Panc1 (cell line): ENCODE results near the gene DGAT2. TPM values are rescaled to one million over a fixed set of nuclear protein-coding genes. Genes with fewer than 3 reads are reported as not detected.

Experiments used
- ATAC-seq: fragments of 200-7000 bp; cut with Tn5 transposase; 2 replicates; pipeline ENCODE4 v1.9.1; 2020; ENCODE audit warnings: mild to moderate bottlenecking, moderate library complexity
- BruUV-seq: library from RNA; stranded (reverse); fragments of 400-500 nt; replicated peaks from 2 replicates; lab custom pipeline; 2021; lab: Mats Ljungman, UMichigan
- CTCF ChIA-PET: fragments of 300-600 bp; sonication (Branson Sonifier 250); formaldehyde crosslinking; loops from one replicate; lab custom pipeline; 2022; ENCODE audit warnings: antibody characterized with exemption; lab: Charles Lee
- POLR2A ChIA-PET: fragments of 300-600 bp; sonication (Branson Sonifier 250); formaldehyde crosslinking; loops from one replicate; lab custom pipeline; 2022; ENCODE audit warnings: antibody characterized with exemption; lab: Charles Lee
- DNase-seq: peaks from one replicate; pipeline ENCODE4 v3.0.0-alpha.2; 2010; ENCODE audit warnings: low read depth, low spot score
- H3K27ac ChIP-seq: 2 replicates; pipeline ENCODE4 v1.5.1; 2011; ENCODE audit warnings: mild to moderate bottlenecking, low read length, inconsistent platforms
- H3K27me3 ChIP-seq: fragments of 200-500 bp; sonication (Bioruptor generic); 2 replicates; pipeline ENCODE4 v1.6.0; 2014; ENCODE audit warnings: low read length, inconsistent platforms; ENCODE audit not compliant: control insufficient read depth, insufficient read depth
- H3K36me3 ChIP-seq: fragments of 200-500 bp; sonication (Bioruptor generic); 2 replicates; pipeline ENCODE4 v1.5.1; 2014; ENCODE audit warnings: inconsistent platforms, mild to moderate bottlenecking, low read length, moderate library complexity; ENCODE audit not compliant: control insufficient read depth, insufficient read depth
- H3K4me1 ChIP-seq: 2 replicates; pipeline ENCODE4 v1.5.1; 2011; ENCODE audit warnings: inconsistent platforms, mild to moderate bottlenecking, low read length, moderate library complexity; ENCODE audit not compliant: control insufficient read depth, insufficient read depth
- H3K4me3 ChIP-seq, 2 experiments: 2 replicates each; pipeline ENCODE4 v1.5.1; 2011 to 2012; ENCODE audit warnings: low read depth in 2 of 2, low read length in 2 of 2, mild to moderate bottlenecking in 2 of 2, inconsistent platforms in 1 of 2, moderate library complexity in 1 of 2
- H3K9me3 ChIP-seq: fragments of 200-500 bp; sonication (Bioruptor generic); 2 replicates; pipeline ENCODE4 v1.5.1; 2014; ENCODE audit warnings: low read depth, mild to moderate bottlenecking, inconsistent platforms, low read length, moderate library complexity; ENCODE audit not compliant: control insufficient read depth, insufficient read depth
- POLR2AphosphoS5 ChIP-seq: IDR thresholded peaks from 2 replicates; pipeline ENCODE4 v1.6.1; 2012; ENCODE audit warnings: mild to moderate bottlenecking, low read depth, low read length, moderate library complexity
- SIN3A ChIP-seq: IDR thresholded peaks from 2 replicates; pipeline ENCODE4 v1.6.1; 2012; ENCODE audit warnings: low read depth, mild to moderate bottlenecking, low read length, moderate library complexity, borderline replicate concordance; ENCODE audit not compliant: insufficient read depth
- TCF7L2 ChIP-seq: IDR thresholded peaks from 2 replicates; pipeline ENCODE4 v1.6.1; 2011; ENCODE audit warnings: mild to moderate bottlenecking, low read depth, low read length, inconsistent platforms
- in situ Hi-C: cut with HindIII; loops from 2 replicates; pipeline ENCODE4 v1.10.0; 2016; ENCODE audit warnings: low sequenced_read_pairs, low pct_unique_long_range_greater_than_20kb
- intact Hi-C: fragments of 100-400 bp; cut with micrococcal nuclease; formaldehyde crosslinking; loops from one replicate; pipeline ENCODE4 v1.10.0; 2022; ENCODE audit not compliant: unreplicated experiment
- total RNA-seq: library from RNA; stranded (reverse); gene quantifications from one replicate; pipeline ENCODE4 v1.2.1, GENCODE V29; 2021; ENCODE audit not compliant: unreplicated experiment
- TF ChIP-seq, protein P1 (sequence below): fragments of 450-650 bp; IDR thresholded peaks from 2 replicates; pipeline ENCODE4 v1.5.1; 2017; ENCODE audit warnings: mild to moderate bottlenecking
- TF ChIP-seq, protein P2 (sequence below), 2 experiments: IDR thresholded peaks; 2 replicates each; pipeline ENCODE4 v1.6.1; 2011 to 2012; ENCODE audit warnings: low read depth in 2 of 2, control low read depth in 1 of 2, low read length in 1 of 2, mild to moderate bottlenecking in 1 of 2, moderate library complexity in 1 of 2; ENCODE audit not compliant: insufficient read depth in 1 of 2

DGAT2 gene
- total RNA-seq, 1 experiment from 2014 or later = 19.2 TPM

DNA sequence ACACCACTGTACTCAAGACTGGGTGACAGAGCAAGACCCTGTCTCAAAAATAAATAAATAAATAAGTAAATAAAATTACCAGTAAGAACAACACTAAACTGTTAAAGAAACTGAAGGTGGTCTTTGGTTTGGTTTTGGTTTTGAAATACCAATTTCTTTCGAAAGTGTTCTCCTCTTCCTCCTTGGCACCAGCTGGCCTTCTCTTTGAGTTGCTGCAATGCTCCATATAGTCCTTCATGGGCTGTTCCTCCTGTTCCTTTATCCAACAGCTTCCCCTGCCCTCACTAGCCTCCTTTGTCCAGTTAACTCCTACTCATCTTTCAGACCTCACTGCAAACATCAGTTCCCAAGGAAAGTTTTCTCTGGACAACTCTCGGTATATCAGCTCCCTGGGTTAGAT is 41.4 kb downstream of the DGAT2 start:
- TF ChIP-seq POLR2AphosphoS5 (no peak), SIN3A (no peak), TCF7L2 (no peak)
- TF ChIP-seq, protein P1, sequence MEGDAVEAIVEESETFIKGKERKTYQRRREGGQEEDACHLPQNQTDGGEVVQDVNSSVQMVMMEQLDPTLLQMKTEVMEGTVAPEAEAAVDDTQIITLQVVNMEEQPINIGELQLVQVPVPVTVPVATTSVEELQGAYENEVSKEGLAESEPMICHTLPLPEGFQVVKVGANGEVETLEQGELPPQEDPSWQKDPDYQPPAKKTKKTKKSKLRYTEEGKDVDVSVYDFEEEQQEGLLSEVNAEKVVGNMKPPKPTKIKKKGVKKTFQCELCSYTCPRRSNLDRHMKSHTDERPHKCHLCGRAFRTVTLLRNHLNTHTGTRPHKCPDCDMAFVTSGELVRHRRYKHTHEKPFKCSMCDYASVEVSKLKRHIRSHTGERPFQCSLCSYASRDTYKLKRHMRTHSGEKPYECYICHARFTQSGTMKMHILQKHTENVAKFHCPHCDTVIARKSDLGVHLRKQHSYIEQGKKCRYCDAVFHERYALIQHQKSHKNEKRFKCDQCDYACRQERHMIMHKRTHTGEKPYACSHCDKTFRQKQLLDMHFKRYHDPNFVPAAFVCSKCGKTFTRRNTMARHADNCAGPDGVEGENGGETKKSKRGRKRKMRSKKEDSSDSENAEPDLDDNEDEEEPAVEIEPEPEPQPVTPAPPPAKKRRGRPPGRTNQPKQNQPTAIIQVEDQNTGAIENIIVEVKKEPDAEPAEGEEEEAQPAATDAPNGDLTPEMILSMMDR = no peak
- TF ChIP-seq, protein P2, sequence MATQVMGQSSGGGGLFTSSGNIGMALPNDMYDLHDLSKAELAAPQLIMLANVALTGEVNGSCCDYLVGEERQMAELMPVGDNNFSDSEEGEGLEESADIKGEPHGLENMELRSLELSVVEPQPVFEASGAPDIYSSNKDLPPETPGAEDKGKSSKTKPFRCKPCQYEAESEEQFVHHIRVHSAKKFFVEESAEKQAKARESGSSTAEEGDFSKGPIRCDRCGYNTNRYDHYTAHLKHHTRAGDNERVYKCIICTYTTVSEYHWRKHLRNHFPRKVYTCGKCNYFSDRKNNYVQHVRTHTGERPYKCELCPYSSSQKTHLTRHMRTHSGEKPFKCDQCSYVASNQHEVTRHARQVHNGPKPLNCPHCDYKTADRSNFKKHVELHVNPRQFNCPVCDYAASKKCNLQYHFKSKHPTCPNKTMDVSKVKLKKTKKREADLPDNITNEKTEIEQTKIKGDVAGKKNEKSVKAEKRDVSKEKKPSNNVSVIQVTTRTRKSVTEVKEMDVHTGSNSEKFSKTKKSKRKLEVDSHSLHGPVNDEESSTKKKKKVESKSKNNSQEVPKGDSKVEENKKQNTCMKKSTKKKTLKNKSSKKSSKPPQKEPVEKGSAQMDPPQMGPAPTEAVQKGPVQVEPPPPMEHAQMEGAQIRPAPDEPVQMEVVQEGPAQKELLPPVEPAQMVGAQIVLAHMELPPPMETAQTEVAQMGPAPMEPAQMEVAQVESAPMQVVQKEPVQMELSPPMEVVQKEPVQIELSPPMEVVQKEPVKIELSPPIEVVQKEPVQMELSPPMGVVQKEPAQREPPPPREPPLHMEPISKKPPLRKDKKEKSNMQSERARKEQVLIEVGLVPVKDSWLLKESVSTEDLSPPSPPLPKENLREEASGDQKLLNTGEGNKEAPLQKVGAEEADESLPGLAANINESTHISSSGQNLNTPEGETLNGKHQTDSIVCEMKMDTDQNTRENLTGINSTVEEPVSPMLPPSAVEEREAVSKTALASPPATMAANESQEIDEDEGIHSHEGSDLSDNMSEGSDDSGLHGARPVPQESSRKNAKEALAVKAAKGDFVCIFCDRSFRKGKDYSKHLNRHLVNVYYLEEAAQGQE (IDR thresholded peaks at IDR 0.05; ENCODE audit: insufficient read depth in 1 of 2, low read depth in 2 of 2, low read length in 1 of 2) = no peak
- Histone ChIP-seq H3K4me3 (no peak overlapping the region), H3K36me3 (no peaks in the 10 kb centered on the region), H3K27ac (no peak overlapping the region), H3K27me3 (no peaks in the 10 kb centered on the region), H3K4me1 (peaks cover 10% of the 10 kb centered on the region), H3K9me3 (no peaks in the 10 kb centered on the region)
- in situ Hi-C loops = no loop called here
- POLR2A ChIA-PET = no interaction called here
- BruUV-seq = no TSS peak
- no peak for ATAC-seq
- CTCF ChIA-PET = no interaction called here
- intact Hi-C loops = loop anchor here (10.0 kb wide), 2 partner anchors 345 to 505 kb away; no protein-coding TSS in a partner anchor
- DNase-seq = no peak

DNA sequence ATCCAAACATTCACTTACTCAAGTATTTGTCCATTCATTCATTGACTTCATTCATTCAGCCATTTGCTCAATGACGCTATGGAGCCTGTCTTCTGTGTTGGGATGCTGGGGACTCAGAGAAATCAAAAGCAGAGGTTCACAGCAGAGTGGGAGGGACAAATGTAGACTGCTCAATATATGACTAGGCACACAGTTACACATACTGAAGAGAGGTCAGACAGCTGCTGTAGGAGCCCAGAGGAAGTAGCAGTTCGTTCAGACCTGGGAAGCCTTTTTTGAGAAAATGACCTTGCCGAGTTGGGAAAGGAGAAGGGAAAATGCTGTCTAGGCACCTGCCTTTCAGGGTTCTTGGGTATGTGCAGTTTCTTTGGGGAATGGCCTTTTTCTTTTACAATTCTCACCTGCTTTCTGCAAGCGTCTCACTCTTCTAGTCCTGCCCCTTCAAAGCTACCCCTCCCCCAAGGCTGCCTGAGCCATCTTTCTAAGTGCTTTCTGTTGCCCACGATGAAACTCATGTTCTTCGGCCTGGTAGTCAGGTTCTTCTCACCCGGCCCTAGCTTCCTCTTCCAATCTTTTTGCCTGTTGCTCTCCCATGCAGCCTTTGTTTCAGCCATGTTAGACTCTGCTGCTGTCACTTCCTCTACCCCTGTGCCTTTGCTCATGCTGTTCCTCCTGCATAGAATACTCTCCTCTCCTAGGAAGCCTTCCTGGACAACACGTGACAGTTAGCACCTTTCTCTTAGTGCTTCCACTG is 42.2 kb downstream of the DGAT2 start:
- no TSS peak for BruUV-seq

More for the DNA sequence above, 42.2 kb downstream of the DGAT2 start:
- ATAC-seq (no peak), DNase-seq (no peak)
- intact Hi-C loops (loop anchor here (10.0 kb wide), 1 partner anchor 504 kb away; no protein-coding TSS in a partner anchor), in situ Hi-C loops (no loop called here)
- no peak overlapping the region for H3K4me3 ChIP-seq
- POLR2A ChIA-PET = interaction anchor here (0.6 kb wide), 1 partner anchor 13 kb away, joined by 9 read pairs; no protein-coding TSS in a partner anchor
- H3K27me3 ChIP-seq = no peaks in the 10 kb centered on the region
- CTCF ChIA-PET = no interaction called here
- no peaks in the 10 kb centered on the region; the same call in 1 of the 2 replicates for H3K36me3 ChIP-seq
- no peak overlapping the region for H3K27ac ChIP-seq
- TF ChIP-seq, protein P2 (IDR thresholded peaks at IDR 0.05; ENCODE audit: insufficient read depth in 1 of 2, low read depth in 2 of 2, low read length in 1 of 2) = no peak
- TF ChIP-seq SIN3A = no peak
- no peak for TF ChIP-seq TCF7L2
- TF ChIP-seq POLR2AphosphoS5 = no peak
- TF ChIP-seq, protein P1 = no peak
- no peaks in the 10 kb centered on the region for H3K9me3 ChIP-seq
- H3K4me1 ChIP-seq = peaks cover 10% of the 10 kb centered on the region
